Fibroblast of lung (primary cell): ENCODE data around the gene OTUD4.
"Not testable (repeated sequence)": the region's sequence is repeated elsewhere in the genome, so short reads cannot be mapped to it uniquely, and the experiment has no call there.

Experiments used
- CTCF ChIP-seq, 2 donors: IDR thresholded peaks in 1 of 2; conservative IDR thresholded peaks in 1 of 2; 1 replicate in 1 of 2; 2 replicates in 1 of 2; pipeline ENCODE4 v1.5.1; 2011 to 2012; ENCODE audit warnings: low read length in 2 of 2, control low read depth in 1 of 2, inconsistent platforms in 1 of 2, low read depth in 1 of 2, mild to moderate bottlenecking in 1 of 2
- EZH2 ChIP-seq: IDR thresholded peaks from 2 replicates; pipeline ENCODE4 v1.5.1; 2012; ENCODE audit warnings: low read length, control low read depth, mild to moderate bottlenecking; ENCODE audit errors: missing control alignments

GRCh38 chr4:145136219-145136618 is 44.2 kb downstream of the OTUD4 start:
- TF ChIP-seq CTCF (conservative IDR thresholded peaks at IDR 0.05 in 1 of 2, IDR thresholded peaks at IDR 0.05 in 1 of 2; ENCODE audit: low read depth in 1 of 2, low read length in 2 of 2); EZH2: not testable (repeated sequence)
